ENCODE data around the gene S100A6. TPM values are rescaled to one million over a fixed set of nuclear protein-coding genes. Genes with fewer than 3 reads are reported as not detected.

The S100A6 gene
- total RNA-seq, 1 experiment from 2014 or later = 19.2 TPM

GRCh38 chr1:153536012-153536670, 350 bp upstream of the S100A6 start:
- ATAC-seq (no peak), DNase-seq (ENCODE audit: low spot score) (no peak)
- CTCF ChIA-PET = interaction anchor here (0.6 to 10.8 kb wide), 19 partner anchors 8 to 182 kb away, joined by 3 to 188 read pairs (median 4); partner anchors contain the start of genes CHTOP, S100A1, S100A13 and S100A16
- peaks cover 50% of the 10 kb centered on the region for H3K4me1 Mint-ChIP-seq
- peaks cover 41% of the 10 kb centered on the region for H3K27me3 Mint-ChIP-seq (ENCODE audit: low read depth)
- H3K4me3 Mint-ChIP-seq = peak overlapping the region; percentile 82
- TF ChIP-seq, protein P1, sequence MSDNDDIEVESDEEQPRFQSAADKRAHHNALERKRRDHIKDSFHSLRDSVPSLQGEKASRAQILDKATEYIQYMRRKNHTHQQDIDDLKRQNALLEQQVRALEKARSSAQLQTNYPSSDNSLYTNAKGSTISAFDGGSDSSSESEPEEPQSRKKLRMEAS (CRISPR knock-in tag; IDR thresholded peaks at IDR 0.05) = no peak
- TF ChIP-seq KAT7 (CRISPR knock-in tag; IDR thresholded peaks at IDR 0.05; ENCODE audit: borderline replicate concordance) (no peak), RORB (CRISPR knock-in tag; IDR thresholded peaks at IDR 0.05) (no peak), IRF2 (CRISPR knock-in tag; IDR thresholded peaks at IDR 0.05; ENCODE audit: borderline replicate concordance, low read depth) (no peak), ETV6 (CRISPR knock-in tag; IDR thresholded peaks at IDR 0.05) (no peak), ZNF396 (CRISPR knock-in tag; IDR thresholded peaks at IDR 0.05; ENCODE audit: borderline replicate concordance) (no peak), ZNF425 (CRISPR knock-in tag; conservative IDR thresholded peaks at IDR 0.05) (no peak), PREB (CRISPR knock-in tag; IDR thresholded peaks at IDR 0.05; ENCODE audit: borderline replicate concordance) (no peak), ZNF121 (CRISPR knock-in tag; IDR thresholded peaks at IDR 0.05) (no peak), TCF7 (CRISPR knock-in tag; IDR thresholded peaks at IDR 0.05; ENCODE audit: low read depth) (no peak), ZNF416 (CRISPR knock-in tag; IDR thresholded peaks at IDR 0.05) (no peak), NFYB (CRISPR knock-in tag; conservative IDR thresholded peaks at IDR 0.05; ENCODE audit: low read depth) (0 out of 2 replicates have a peak, but pooled peaks have one; percentile 13), CBFB (CRISPR knock-in tag; IDR thresholded peaks at IDR 0.05; ENCODE audit: low read depth) (no peak), ESRRA (CRISPR knock-in tag; IDR thresholded peaks at IDR 0.05; ENCODE audit: borderline replicate concordance) (no peak), EMX1 (CRISPR knock-in tag; IDR thresholded peaks at IDR 0.05) (no peak), ZNF232 (CRISPR knock-in tag; IDR thresholded peaks at IDR 0.05) (no peak), MYBL2 (CRISPR knock-in tag; IDR thresholded peaks at IDR 0.05) (no peak)
- TF ChIP-seq, protein P2, sequence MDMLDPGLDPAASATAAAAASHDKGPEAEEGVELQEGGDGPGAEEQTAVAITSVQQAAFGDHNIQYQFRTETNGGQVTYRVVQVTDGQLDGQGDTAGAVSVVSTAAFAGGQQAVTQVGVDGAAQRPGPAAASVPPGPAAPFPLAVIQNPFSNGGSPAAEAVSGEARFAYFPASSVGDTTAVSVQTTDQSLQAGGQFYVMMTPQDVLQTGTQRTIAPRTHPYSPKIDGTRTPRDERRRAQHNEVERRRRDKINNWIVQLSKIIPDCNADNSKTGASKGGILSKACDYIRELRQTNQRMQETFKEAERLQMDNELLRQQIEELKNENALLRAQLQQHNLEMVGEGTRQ (CRISPR knock-in tag; IDR thresholded peaks at IDR 0.05) = peak; percentile 84
- TF ChIP-seq, protein P3, sequence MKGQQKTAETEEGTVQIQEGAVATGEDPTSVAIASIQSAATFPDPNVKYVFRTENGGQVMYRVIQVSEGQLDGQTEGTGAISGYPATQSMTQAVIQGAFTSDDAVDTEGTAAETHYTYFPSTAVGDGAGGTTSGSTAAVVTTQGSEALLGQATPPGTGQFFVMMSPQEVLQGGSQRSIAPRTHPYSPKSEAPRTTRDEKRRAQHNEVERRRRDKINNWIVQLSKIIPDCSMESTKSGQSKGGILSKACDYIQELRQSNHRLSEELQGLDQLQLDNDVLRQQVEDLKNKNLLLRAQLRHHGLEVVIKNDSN (CRISPR knock-in tag; IDR thresholded peaks at IDR 0.05) = peak; percentile 71
- TF ChIP-seq, protein P4, sequence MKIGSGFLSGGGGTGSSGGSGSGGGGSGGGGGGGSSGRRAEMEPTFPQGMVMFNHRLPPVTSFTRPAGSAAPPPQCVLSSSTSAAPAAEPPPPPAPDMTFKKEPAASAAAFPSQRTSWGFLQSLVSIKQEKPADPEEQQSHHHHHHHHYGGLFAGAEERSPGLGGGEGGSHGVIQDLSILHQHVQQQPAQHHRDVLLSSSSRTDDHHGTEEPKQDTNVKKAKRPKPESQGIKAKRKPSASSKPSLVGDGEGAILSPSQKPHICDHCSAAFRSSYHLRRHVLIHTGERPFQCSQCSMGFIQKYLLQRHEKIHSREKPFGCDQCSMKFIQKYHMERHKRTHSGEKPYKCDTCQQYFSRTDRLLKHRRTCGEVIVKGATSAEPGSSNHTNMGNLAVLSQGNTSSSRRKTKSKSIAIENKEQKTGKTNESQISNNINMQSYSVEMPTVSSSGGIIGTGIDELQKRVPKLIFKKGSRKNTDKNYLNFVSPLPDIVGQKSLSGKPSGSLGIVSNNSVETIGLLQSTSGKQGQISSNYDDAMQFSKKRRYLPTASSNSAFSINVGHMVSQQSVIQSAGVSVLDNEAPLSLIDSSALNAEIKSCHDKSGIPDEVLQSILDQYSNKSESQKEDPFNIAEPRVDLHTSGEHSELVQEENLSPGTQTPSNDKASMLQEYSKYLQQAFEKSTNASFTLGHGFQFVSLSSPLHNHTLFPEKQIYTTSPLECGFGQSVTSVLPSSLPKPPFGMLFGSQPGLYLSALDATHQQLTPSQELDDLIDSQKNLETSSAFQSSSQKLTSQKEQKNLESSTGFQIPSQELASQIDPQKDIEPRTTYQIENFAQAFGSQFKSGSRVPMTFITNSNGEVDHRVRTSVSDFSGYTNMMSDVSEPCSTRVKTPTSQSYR (CRISPR knock-in tag; IDR thresholded peaks at IDR 0.05) = peak; percentile 65; the same call in 1 of the 2 replicates
- no peaks in the 10 kb centered on the region for H3K36me3 Mint-ChIP-seq
- POLR2A ChIA-PET = interaction anchor here (0.9 to 3.0 kb wide), 2 partner anchors 16 to 91 kb away, joined by 3 to 13 read pairs; partner anchors contain the start of genes S100A1 and S100A13
- no peaks in the 10 kb centered on the region for H3K9me3 Mint-ChIP-seq
- no peak overlapping the region for H3K27ac Mint-ChIP-seq
